Motor neuron (in vitro differentiated cells): ENCODE measurements around the gene GJD3. TPM values are rescaled to one million over a fixed set of nuclear protein-coding genes. Genes with fewer than 3 reads are reported as not detected.
"Not testable (repeated sequence)": the region's sequence is repeated elsewhere in the genome, so short reads cannot be mapped to it uniquely, and the experiment has no call there.

ENCODE experiments used
- ATAC-seq, 8 experiments: fragments of 200-7000 bp; cut with Tn5 transposase; replicated peaks in 6 of 8; 2 replicates each; pipeline ENCODE4 v1.8.0; 2021; ENCODE audit warnings: mild to moderate bottlenecking in 8 of 8, moderate library complexity in 8 of 8
- H3K27ac ChIP-seq, 2 donors: fragments of 250-450 bp; sonication (Bioruptor Pico); 2 replicates each; pipeline ENCODE4 v1.9.0; 2021; ENCODE audit warnings: antibody characterized with exemption in 2 of 2, mild to moderate bottlenecking in 2 of 2, moderate library complexity in 1 of 2
- H3K4me1 ChIP-seq, 2 donors: fragments of 250-450 bp; sonication (Bioruptor Pico); replicated peaks in 1 of 2; 2 replicates each; pipeline ENCODE4 v1.6.1; 2021; ENCODE audit warnings: antibody characterized with exemption in 2 of 2, mild to moderate bottlenecking in 2 of 2, moderate library complexity in 1 of 2
- H3K4me3 ChIP-seq, 5 donors: fragments of 250-450 bp; sonication (Bioruptor Pico); 2 replicates each; pipeline ENCODE4 v1.9.0; 2021; ENCODE audit warnings: antibody characterized with exemption in 5 of 5, mild to moderate bottlenecking in 5 of 5, moderate library complexity in 4 of 5
- WGBS, 10 experiments: fragments of 450-650 bp; shearing (Covaris generic); methylation state at CpG; one replicate each; pipeline ENCODE4 v1.0.0; 2022; 5-methylcytosine and 5-hydroxymethylcytosine counted together
- in situ Hi-C, 9 experiments: fragments of 400-800 bp; cut with MboI; loops; one replicate each; pipeline ENCODE4 v1.15.0; 2021; ENCODE audit warnings: low sequenced_read_pairs in 9 of 9, low pct_unique_long_range_greater_than_20kb in 2 of 9; ENCODE audit not compliant: unreplicated experiment in 9 of 9
- total RNA-seq, 8 experiments: library from RNA; unstranded; fragments of 300-600 nt; gene quantifications; 2 replicates each; pipeline versions ENCODE4 v1.2.3 to v1.2.4, GENCODE V29; 2022

GJD3 gene, protein sequence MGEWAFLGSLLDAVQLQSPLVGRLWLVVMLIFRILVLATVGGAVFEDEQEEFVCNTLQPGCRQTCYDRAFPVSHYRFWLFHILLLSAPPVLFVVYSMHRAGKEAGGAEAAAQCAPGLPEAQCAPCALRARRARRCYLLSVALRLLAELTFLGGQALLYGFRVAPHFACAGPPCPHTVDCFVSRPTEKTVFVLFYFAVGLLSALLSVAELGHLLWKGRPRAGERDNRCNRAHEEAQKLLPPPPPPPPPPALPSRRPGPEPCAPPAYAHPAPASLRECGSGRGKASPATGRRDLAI
- total RNA-seq, result 1 to 10 TPM in 3 of 8 experiments, under 1 TPM in 4, not detected in 1; 0.36 to 2.8 (median 0.87) TPM

- Histone ChIP-seq H3K4me1 (peaks cover 12 to 13% of the 10 kb centered on the region in 2 donors), H3K4me3 (peak within 1 kb of the TSS; percentile 35 to 48 (median 41)), H3K27ac (no peak within 1 kb of the TSS)
- ATAC-seq, result no peak
- WGBS, 10 experiments, result 35 to 70% (median 58%) methylated on average over 3 to 7 of the region's 22 CpGs; no CpG with 5 or more reads in 6 of the 10 experiments
- in situ Hi-C loops, result loop anchor here in 4 of 9 experiments (10.0 to 25.0 kb wide), 4 partner anchors 98 to 198 kb away; partner anchors contain the start of gene CCR7 (in 1 of the 4)
Measured at GRCh38 chr17:40364121-40364861, at the start of gene GJD3. Gene GJD3 (minus strand): TSS chr17:40364737. CDS start chr17:40363815, 922 bp downstream.

GRCh38 chr17:40414312-40414711 lies 49.8 kb upstream of the GJD3 start:
- H3K27ac ChIP-seq, in situ Hi-C loops, H3K4me1 ChIP-seq, H3K4me3 ChIP-seq, ATAC-seq: not testable (repeated sequence)
- WGBS, 10 experiments, result 89 to 100% (median 100%) methylated on average over 1 to 4 of the region's 4 CpGs; no CpG with 5 or more reads in 5 of the 10 experiments

DNA sequence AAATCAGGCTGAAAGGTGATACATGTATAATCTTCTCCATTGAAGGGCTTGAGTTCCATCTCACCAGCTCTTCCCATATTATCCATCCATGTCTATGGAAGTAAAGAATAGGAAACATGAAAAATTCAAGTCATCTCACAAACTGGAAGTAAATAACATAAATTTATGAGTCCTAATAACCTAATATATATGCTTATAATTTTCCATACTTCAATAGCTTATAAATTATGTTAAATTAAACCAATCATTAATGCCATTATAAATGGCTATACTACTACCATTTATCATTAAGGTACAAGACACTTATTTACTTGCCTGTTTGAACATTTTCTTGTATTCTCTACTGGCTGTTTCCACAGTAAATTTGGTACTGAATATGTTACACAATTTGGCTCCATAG lies 48.3 kb upstream of the GJD3 start:
- H3K4me1 ChIP-seq, result peaks cover 0 to 3% of the 10 kb centered on the region in 2 donors
- H3K27ac ChIP-seq, result no peak overlapping the region
- no peak overlapping the region for H3K4me3 ChIP-seq
- in situ Hi-C loops, result no loop called here
- no peak for ATAC-seq

GRCh38 chr17:40411821-40412220 lies 47.3 kb upstream of the GJD3 start:
- H3K27ac ChIP-seq, result no peak overlapping the region
- WGBS, 10 experiments, result 60 to 100% (median 100%) methylated on average over 1 to 4 of the region's 4 CpGs; no CpG with 5 or more reads in 1 of the 10 experiments
- H3K4me3 ChIP-seq, result no peak overlapping the region
- in situ Hi-C loops, result no loop called here
- no peak for ATAC-seq
- H3K4me1 ChIP-seq, result peaks cover 0 to under 1% of the 10 kb centered on the region in 2 donors

DNA sequence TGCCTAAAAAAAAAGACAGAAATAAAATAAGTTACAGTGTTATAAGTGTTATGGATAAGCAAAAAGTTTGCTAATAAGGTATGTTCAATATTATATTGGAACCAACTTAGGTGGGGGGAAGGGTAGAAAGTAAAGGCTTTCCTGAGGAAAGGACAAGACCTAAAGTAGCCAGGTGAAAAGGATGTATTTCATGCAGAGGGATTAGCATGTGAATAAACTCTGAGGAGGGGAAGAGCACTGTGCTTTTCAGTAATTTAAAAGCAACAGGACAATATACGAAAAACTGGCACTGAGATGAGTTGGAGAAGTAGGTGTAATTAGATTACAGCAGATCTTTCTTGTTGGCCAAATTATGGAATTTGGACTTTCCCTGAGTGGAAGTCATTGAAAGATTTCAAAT lies 45.5 kb upstream of the GJD3 start:
- WGBS, 10 experiments, result 57 to 100% (median 78%) methylated on average over 1 of the region's 1 CpG; no CpG with 5 or more reads in 3 of the 10 experiments
- Histone ChIP-seq H3K4me3 (no peak overlapping the region), H3K4me1 (no peaks in the 10 kb centered on the region), H3K27ac (no peak overlapping the region)
- in situ Hi-C loops, result no loop called here
- ATAC-seq, result no peak

DNA sequence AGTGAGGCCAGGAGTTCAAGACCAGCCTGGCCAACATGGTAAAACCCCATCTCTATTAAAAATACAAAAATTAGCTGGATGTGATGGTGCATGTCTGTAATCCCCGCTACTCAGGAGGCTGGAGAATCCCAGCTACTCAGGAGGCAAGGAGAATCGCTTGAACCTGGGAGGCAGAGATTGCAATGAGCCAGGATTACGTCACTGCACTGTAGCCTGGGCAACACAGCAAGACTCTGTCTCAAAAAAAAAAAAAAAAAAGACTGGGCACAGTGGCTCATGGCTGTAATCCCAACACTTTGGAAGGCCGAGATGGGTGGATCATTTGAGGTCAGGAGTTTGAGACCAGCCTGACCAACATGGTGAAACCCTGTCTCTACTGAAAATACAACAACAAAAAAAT lies 45.0 kb upstream of the GJD3 start:
- ATAC-seq, H3K4me1 ChIP-seq, H3K27ac ChIP-seq, H3K4me3 ChIP-seq, in situ Hi-C loops: not testable (repeated sequence)
- WGBS, 10 experiments, result 75 to 100% (median 100%) methylated on average over 1 to 2 of the region's 4 CpGs; no CpG with 5 or more reads in 3 of the 10 experiments

GRCh38 chr17:40407460-40407859 lies 42.9 kb upstream of the GJD3 start:
- 83 to 100% (median 97%) methylated on average over 1 to 3 of the region's 3 CpGs; no CpG with 5 or more reads in 1 of the 10 experiments for whole genome bisulfite sequencing, 10 experiments
- Histone ChIP-seq H3K4me3 (no peak overlapping the region), H3K4me1 (no peaks in the 10 kb centered on the region), H3K27ac (no peak overlapping the region)
- in situ Hi-C loops, result no loop called here
- ATAC-seq, result no peak

DNA sequence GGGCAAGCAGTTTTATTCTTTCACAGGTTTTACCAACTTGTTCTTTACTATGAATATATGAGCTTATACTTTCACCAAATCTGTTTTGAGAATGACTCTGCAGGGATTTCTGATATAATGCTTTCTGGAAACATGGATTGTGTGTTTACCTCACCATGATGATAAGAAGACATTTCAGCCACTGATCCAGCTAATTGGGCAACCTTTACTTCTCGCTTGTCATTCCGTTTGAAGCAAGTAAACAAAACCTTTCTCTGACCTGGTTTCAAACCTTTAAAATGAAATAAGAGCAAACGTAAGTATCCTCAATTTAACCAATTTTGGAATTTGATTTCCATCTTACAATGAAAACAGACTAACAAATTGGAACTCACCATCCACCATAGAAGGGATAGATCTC lies 39.5 kb upstream of the GJD3 start:
- WGBS, 10 experiments, result 91 to 100% (median 100%) methylated on average over 1 to 3 of the region's 3 CpGs; no CpG with 5 or more reads in 1 of the 10 experiments
- H3K4me1 ChIP-seq, result no peaks in the 10 kb centered on the region
- no peak overlapping the region for H3K27ac ChIP-seq
- ATAC-seq, result no peak
- in situ Hi-C loops, result no loop called here
- H3K4me3 ChIP-seq, result no peak overlapping the region

DNA sequence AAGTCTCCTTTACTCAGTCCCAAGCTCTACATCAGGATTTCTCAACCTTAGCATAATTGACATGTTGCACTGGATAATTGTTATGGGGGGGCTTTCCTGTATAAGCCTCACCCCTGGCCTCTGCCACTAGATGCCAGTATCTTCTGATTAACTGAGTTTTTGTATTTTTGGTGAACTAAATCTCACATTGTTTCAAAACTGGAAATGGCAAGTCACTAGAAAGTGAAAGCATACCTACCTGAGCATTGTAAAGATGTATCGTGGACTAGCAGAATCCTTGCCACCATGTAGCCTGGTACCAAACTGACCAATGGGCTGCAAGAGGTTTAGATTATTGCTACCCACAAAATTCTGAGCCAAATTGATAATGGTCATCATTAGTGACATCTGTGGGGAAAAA lies 38.1 kb upstream of the GJD3 start:
- in situ Hi-C loops, result no loop called here
- Histone ChIP-seq H3K4me3 (no peak overlapping the region), H3K4me1 (no peaks in the 10 kb centered on the region), H3K27ac (no peak overlapping the region)
- WGBS, 10 experiments, result 75 to 100% (median 100%) methylated on average over 1 of the region's 1 CpG; no CpG with 5 or more reads in 3 of the 10 experiments
- no peak for ATAC-seq

DNA sequence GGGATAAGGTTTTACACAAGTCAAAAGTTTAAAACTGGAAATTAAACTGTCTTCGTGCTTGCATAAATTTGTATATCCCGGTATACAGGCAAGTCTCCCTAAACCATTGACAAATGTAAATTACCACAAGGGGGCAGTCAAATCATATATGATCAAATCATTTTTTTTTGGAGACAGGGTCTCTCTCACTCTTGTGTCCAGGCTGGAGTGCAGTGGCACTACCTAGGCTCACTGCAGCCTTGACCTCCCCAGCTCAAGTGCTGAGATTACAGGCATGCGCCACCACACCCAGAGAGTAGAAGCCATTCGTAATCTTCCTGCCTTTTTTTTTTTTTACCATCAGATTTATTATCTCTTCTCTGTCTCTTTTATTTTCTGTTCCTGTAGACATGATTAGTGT lies 34.6 kb upstream of the GJD3 start:
- Histone ChIP-seq H3K27ac (no peak overlapping the region), H3K4me3 (no peak overlapping the region), H3K4me1 (no peaks in the 10 kb centered on the region)
- in situ Hi-C loops, result no loop called here
- WGBS, 10 experiments, result 10 to 100% (median 83%) methylated on average over 1 to 4 of the region's 4 CpGs
- peak; percentile 49 to 76 (median 61) for ATAC-seq

DNA sequence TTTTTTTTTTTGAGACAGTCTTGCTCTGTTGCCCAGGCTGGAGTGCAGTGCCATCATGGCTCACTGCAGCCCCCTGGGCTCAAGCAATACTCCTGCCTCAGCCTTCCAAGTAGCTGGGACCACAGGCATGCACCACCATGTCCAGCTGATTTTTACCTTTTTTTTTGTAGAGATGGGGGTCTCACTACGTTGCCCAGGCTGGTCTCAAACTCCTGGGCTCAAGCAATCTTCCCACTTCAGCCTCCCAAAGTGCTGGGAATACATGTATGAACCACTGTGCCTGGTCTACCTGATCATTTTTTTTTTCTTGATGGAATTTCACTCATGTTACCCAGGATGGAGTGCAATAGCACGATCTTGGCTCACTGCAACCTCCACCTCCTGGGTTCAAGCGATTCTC lies 22.0 kb upstream of the GJD3 start:
- ATAC-seq, result not testable (repeated sequence)
- 78 to 100% (median 100%) methylated on average over 1 to 2 of the region's 3 CpGs; no CpG with 5 or more reads in 5 of the 10 experiments for WGBS, 10 experiments

DNA sequence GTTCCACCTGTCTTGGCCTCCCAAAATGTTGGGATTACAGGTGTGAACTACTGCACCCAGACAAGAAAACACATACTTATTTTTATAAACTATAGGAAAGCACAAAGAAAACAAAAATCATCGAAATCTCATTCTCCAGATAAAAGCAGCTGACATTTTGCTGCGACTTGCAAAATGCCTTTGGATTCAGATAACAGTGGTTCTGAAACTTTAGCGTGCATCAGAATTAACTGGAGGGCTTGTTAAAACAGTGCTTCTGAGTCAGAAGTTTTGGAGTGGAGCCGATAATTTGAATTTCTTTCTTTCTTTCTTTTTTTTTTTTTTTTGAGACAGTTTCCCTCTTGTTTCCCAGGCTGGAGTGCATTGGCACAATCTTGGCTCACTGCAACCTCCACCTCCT lies 17.7 kb upstream of the GJD3 start:
- in situ Hi-C loops, result no loop called here
- Histone ChIP-seq H3K4me3 (no peak overlapping the region), H3K27ac (no peak overlapping the region), H3K4me1 (no peaks in the 10 kb centered on the region)
- WGBS, 10 experiments, result 70 to 100% (median 90%) methylated on average over 2 to 4 of the region's 4 CpGs; no CpG with 5 or more reads in 2 of the 10 experiments
- no peak for ATAC-seq

More for the DNA sequence above, 22.0 kb upstream of the GJD3 start:
- H3K4me1 ChIP-seq, H3K27ac ChIP-seq, in situ Hi-C loops, H3K4me3 ChIP-seq: not testable (repeated sequence)

DNA sequence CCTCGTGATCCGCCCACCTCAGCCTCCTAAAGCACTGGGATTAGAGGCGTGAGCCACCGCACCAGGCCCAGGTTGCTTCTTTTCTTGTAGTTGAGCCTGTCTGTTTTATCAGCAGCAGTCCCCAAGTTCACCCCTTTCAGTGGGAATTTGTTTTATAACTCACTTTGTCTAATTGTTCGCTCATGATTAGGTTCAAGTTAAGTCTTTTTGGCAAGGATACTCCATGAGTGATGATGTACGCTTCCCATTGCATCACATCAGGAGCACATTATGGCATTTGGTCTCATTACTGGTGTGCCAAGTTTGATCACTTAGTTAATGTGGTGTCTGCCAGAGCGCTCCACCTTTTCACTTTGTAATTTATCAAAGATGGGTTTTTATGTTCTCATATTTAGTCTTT lies 14.4 kb upstream of the GJD3 start:
- Histone ChIP-seq H3K4me1 (peaks cover 0 to 4% of the 10 kb centered on the region in 2 donors), H3K27ac (no peak overlapping the region), H3K4me3 (no peak overlapping the region)
- no peak for ATAC-seq
- 60 to 97% (median 87%) methylated on average over 1 to 7 of the region's 7 CpGs; no CpG with 5 or more reads in 1 of the 10 experiments for WGBS, 10 experiments
- in situ Hi-C loops, result no loop called here
